ENCODE measurements around the gene MC3R. TPM values are rescaled to one million over a fixed set of nuclear protein-coding genes. Genes with fewer than 3 reads are reported as not detected.

The MC3R gene
- total RNA-seq, 1 experiment from 2014 or later, result not detected

DNA sequence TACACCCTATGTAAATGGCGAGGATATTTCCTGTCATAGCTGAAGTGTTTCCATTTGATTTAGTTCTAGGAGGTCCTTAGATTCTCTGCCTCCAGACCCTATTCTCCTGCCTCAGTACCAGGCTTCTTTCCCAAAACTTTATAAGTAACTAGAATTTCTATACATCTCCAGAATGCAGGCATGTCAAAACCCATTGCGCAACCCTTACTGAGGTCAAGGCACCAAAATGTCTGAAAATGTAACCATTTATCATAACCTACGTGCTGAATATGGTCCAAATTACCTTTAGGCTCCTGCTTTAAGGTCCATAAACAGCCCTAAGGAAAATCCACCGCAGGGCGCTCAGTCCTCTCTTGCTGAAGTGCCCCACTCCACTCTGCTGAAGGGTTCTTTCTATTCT, 37.5 kb upstream of the MC3R start:
- H3K9me3 ChIP-seq (ENCODE audit: control insufficient read depth, low read depth, low read length), result peaks cover 81% of the 10 kb centered on the region

More for the DNA sequence above, 37.5 kb upstream of the MC3R start:
- H4K8ac ChIP-seq (replicated peaks; ENCODE audit: insufficient read length, low read depth, low read length), result no peak overlapping the region
- H2BK15ac ChIP-seq (ENCODE audit: low read depth, low read length), result no peak overlapping the region
- H2BK120ac ChIP-seq (ENCODE audit: low read depth, low read length, poor library complexity, severe bottlenecking), result no peak overlapping the region
- no peaks in the 10 kb centered on the region for H3K4me1 ChIP-seq (ENCODE audit: insufficient read depth, low read length)
- no peak for DNase-seq
- Mint-ChIP-seq H3K4me1 (no peaks in the 10 kb centered on the region), H3K27me3 (ENCODE audit: low read depth) (peaks cover 10% of the 10 kb centered on the region), H3K27ac (no peak overlapping the region), H3K9me3 (peaks cover 92 to 98% of the 10 kb centered on the region in 2 experiments), H3K36me3 (ENCODE audit: insufficient read depth in 1 of 3, low read depth in 3 of 3) (peaks cover 14 to 33% (median 15%) of the 10 kb centered on the region in 3 experiments; a peak in 6 of 7 replicates), H3K4me3 (no peak overlapping the region)
- no peak overlapping the region for H2BK20ac ChIP-seq (ENCODE audit: low read depth, low read length, poor library complexity, severe bottlenecking)
- no peak overlapping the region for H3K18ac ChIP-seq (ENCODE audit: insufficient read length, low read depth, low read length)
- no peak overlapping the region for H2BK12ac ChIP-seq (ENCODE audit: insufficient read length, low read depth, low read length)
- no CpG with 5 or more reads among the region's 5 CpGs for WGBS (ENCODE audit: extremely low coverage, insufficient read length, low lambda C conversion rate)
- no peaks in the 10 kb centered on the region for H3K23me2 ChIP-seq (ENCODE audit: insufficient read length, low read depth, low read length, poor library complexity, severe bottlenecking)
- no peak overlapping the region for H4K91ac ChIP-seq (ENCODE audit: insufficient read length, low read depth, low read length)
- H4K20me1 ChIP-seq (ENCODE audit: control insufficient read depth, insufficient read depth, insufficient read length), result no peaks in the 10 kb centered on the region
- no peak overlapping the region for H2AFZ ChIP-seq (ENCODE audit: low read length)
- no peak overlapping the region for H4K5ac ChIP-seq (ENCODE audit: insufficient read length, low read depth, low read length)
- H3K14ac ChIP-seq (ENCODE audit: insufficient read depth, low read length), result no peak overlapping the region
- H3K79me1 ChIP-seq (ENCODE audit: insufficient read depth, low read depth, low read length, poor library complexity, severe bottlenecking), result no peaks in the 10 kb centered on the region
- H3K4me2 ChIP-seq (ENCODE audit: insufficient read depth, insufficient read length, low read length), result no peak overlapping the region
- no peak for TF ChIP-seq CTCF (conservative IDR thresholded peaks at IDR 0.05)
- H2AK5ac ChIP-seq (ENCODE audit: insufficient read length, low read length), result no peak overlapping the region
- no peak overlapping the region for H3K27ac ChIP-seq (ENCODE audit: insufficient read length, low read depth, low read length)
- H2BK5ac ChIP-seq (ENCODE audit: insufficient read length, low read length), result no peak overlapping the region
- H3K9ac ChIP-seq (ENCODE audit: extremely low read depth, insufficient read length, low read length), result no peak overlapping the region
- no peaks in the 10 kb centered on the region for H3K79me2 ChIP-seq (ENCODE audit: insufficient read depth, low read length)
- no peaks in the 10 kb centered on the region for H3K27me3 ChIP-seq (ENCODE audit: insufficient read depth, low read length)
- no peak overlapping the region for H3K4ac ChIP-seq (ENCODE audit: low read depth, low read length)
- H3K23ac ChIP-seq (ENCODE audit: insufficient read length, low read depth, low read length), result no peak overlapping the region
- no peak overlapping the region for H3K56ac ChIP-seq (ENCODE audit: insufficient read length, low read depth, low read length)
- H3T11ph ChIP-seq (ENCODE audit: low read length), result no peak overlapping the region

Measured in H9 (cell line).